Adipocyte (in vitro differentiated cells): ENCODE results near the gene CALM3.
A peak's percentile ranks its signal among the peaks of the same experiment; 100 is the strongest.

Experiments used
- DNase-seq: peaks from one replicate; pipeline ENCODE4 v3.0.0-alpha.2; 2015; ENCODE audit warnings: low read depth
- H3K27me3 ChIP-seq: replicated peaks from 2 replicates; pipeline ENCODE4 v1.7.0; 2013; ENCODE audit warnings: mild to moderate bottlenecking, low read length, moderate library complexity; ENCODE audit not compliant: control insufficient read depth, insufficient read depth
- H3K36me3 ChIP-seq: 2 replicates; pipeline ENCODE4 v1.7.0; 2013; ENCODE audit warnings: low read length, mild to moderate bottlenecking, moderate library complexity; ENCODE audit not compliant: control insufficient read depth, insufficient read depth, severe bottlenecking
- H3K4me1 ChIP-seq: 2 replicates; pipeline ENCODE4 v1.7.0; 2013; ENCODE audit warnings: mild to moderate bottlenecking, low read length, moderate library complexity; ENCODE audit not compliant: control insufficient read depth, insufficient read depth
- H3K4me3 ChIP-seq: 2 replicates; pipeline ENCODE4 v1.7.0; 2013; ENCODE audit warnings: mild to moderate bottlenecking, low read length, moderate library complexity
- H3K9ac ChIP-seq: 2 replicates; pipeline ENCODE4 v1.7.0; 2013; ENCODE audit warnings: mild to moderate bottlenecking, low read length, moderate library complexity
- H3K9me3 ChIP-seq: 2 replicates; pipeline ENCODE4 v1.7.0; 2013; ENCODE audit warnings: mild to moderate bottlenecking, low read length, moderate library complexity; ENCODE audit not compliant: control insufficient read depth

Gene CALM3

GRCh38 chr19:46630586-46631205, 29.6 kb downstream of the CALM3 start:
- Histone ChIP-seq H3K4me1 (peaks cover 20% of the 10 kb centered on the region), H3K27me3 (peaks cover 8% of the 10 kb centered on the region), H3K36me3 (no peaks in the 10 kb centered on the region), H3K9ac (no peak overlapping the region), H3K4me3 (no peak overlapping the region), H3K9me3 (no peaks in the 10 kb centered on the region)
- no peak for DNase-seq

DNA sequence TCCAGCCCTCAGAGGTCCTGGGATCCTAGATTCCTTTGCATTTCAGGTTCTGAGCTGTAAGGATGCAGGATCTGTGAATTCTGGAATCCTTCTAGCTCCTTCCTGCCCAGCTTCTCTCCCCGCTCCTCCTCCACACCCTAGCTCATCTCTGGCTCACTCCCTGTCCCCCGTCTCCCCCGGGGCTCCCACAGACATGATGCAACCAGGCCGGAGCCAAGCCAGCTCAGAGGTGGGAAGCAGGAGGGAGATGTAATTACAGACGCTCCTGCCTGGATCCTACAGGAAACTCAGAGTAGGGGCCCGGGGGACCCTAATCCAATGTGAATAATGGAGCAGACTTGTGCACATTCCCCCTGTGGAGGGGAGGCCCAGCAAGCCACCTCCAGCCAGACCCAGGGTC, 30.4 kb downstream of the CALM3 start:
- DNase-seq: peak; percentile 63
- H3K36me3 ChIP-seq: no peaks in the 10 kb centered on the region

GRCh38 chr19:46633130-46633529, 32.0 kb downstream of the CALM3 start:
- no peaks in the 10 kb centered on the region for H3K9me3 ChIP-seq
- DNase-seq: no peak
- peaks cover 8% of the 10 kb centered on the region for H3K27me3 ChIP-seq
- H3K4me3 ChIP-seq: no peak overlapping the region
- no peaks in the 10 kb centered on the region for H3K36me3 ChIP-seq
- no peak overlapping the region for H3K9ac ChIP-seq
- H3K4me1 ChIP-seq: peaks cover 15% of the 10 kb centered on the region

More for the DNA sequence above, 30.4 kb downstream of the CALM3 start:
- Histone ChIP-seq H3K4me3 (no peak overlapping the region), H3K4me1 (peaks cover 15% of the 10 kb centered on the region), H3K9me3 (no peaks in the 10 kb centered on the region), H3K27me3 (peaks cover 8% of the 10 kb centered on the region), H3K9ac (no peak overlapping the region)

DNA sequence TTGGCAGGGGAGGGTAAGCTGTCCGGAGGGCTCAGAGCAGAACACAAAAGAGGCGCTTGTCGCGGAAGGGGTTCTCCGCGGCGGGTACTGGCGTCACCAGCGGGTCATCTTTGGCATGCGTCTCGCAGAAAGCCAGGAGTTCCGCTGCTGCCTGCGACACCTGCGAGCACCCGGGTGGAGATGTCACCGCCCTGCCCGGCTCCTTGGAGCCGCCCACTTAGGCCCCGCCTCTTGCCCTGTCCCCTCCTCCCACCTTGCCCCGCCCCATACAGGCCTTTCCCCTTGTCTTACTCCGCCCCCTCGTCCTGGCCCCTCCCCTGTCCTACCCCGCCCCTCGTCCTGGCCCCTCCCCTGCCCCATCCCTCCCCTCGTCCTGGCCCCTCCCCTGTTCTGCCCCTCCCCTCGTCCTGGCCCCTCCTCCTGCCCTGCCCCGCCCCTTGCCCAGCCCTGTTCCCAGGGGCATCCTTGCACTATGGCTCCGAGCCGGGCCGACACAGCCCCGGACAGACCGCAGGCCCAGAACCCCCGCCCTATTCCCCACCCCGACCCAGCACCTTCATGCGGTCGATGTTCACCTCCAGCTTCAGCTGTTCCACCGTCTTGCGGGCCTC, 33.0 kb downstream of the CALM3 start:
- H3K36me3 ChIP-seq: no peaks in the 10 kb centered on the region
- H3K27me3 ChIP-seq: peaks cover 8% of the 10 kb centered on the region
- no peak overlapping the region for H3K9ac ChIP-seq
- H3K9me3 ChIP-seq: no peaks in the 10 kb centered on the region
- H3K4me1 ChIP-seq: peaks cover 18% of the 10 kb centered on the region
- peak; percentile 78 for DNase-seq
- H3K4me3 ChIP-seq: peak overlapping the region; percentile 35

GRCh38 chr19:46634656-46635218, 33.6 kb downstream of the CALM3 start:
- Histone ChIP-seq H3K36me3 (no peaks in the 10 kb centered on the region), H3K27me3 (peaks cover 8% of the 10 kb centered on the region), H3K4me1 (peaks cover 24% of the 10 kb centered on the region), H3K9me3 (no peaks in the 10 kb centered on the region), H3K4me3 (no peak overlapping the region), H3K9ac (no peak overlapping the region)
- no peak for DNase-seq

DNA sequence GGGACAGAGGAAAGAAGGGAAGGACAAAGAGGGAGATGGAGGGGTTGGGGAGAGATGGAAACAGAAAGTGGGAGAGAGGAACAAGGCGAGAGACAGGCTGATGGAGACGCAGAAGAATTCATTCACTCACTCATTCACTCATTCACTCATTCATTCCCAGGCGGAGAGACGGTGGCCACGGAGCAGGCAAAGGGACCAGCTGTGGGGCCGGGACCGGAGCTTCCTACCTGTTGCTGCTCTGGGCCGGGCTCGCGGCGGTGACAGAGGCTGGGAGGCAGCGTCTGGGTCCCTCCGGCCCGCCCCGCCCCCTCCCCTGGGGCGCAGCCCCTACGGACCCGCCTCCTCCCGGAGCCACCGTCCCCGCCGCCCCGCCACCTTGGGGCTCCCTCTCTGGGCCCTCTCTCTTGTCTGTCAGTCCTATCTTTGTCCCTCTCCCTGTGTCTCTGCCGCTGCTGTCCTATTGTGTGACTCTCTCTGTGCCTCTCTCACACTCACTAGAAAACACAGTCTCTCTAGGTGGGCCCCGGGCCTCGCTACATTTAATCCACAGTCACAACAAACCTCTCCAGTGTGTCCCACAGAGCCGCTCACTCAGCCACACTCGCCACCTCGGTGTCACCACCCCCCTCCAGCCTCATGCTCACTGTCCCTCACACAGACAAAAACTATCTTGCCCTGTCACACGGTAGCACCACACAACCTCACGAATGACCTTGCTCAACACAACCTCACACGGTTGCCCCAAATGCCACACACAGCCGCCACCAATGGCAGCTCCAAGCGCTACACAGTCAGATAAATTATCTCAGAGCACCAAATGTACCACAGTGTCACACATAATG, 35.0 kb downstream of the CALM3 start, which contains the start of gene GNG8:
Gene GNG8 (minus strand): TSS at position 283 of the 842 bp plus-strand sequence. CDS start 1,520 bp downstream, outside the sequence.
- Histone ChIP-seq H3K4me1 (peaks cover 19% of the 10 kb centered on the region), H3K36me3 (no peaks in the 10 kb centered on the region), H3K27me3 (peaks cover 8% of the 10 kb centered on the region), H3K9me3 (no peaks in the 10 kb centered on the region), H3K4me3 (no peak within 1 kb of the TSS), H3K9ac (no peak within 1 kb of the TSS)
- DNase-seq: no peak

DNA sequence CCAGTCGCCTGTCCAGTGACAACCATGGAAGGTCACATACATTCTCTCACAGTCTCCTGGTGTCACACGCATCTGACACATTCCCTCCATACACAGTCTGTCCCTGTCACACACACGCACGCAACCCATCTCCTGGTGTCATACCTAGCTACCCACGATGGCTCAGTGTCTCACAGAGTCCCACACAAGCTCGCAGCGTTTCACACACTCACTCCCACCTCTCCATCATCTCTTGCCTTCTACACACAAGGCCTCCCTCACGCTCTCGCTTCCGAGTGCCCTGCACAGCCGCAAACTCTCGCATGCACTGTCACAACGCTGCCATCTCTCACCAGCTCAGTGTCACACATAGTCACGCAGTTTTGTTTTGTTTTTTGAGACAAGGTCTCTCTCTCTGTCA, 36.1 kb downstream of the CALM3 start:
- peaks cover 8% of the 10 kb centered on the region for H3K27me3 ChIP-seq
- H3K4me3 ChIP-seq: no peak overlapping the region
- DNase-seq: no peak
- no peak overlapping the region for H3K9ac ChIP-seq
- no peaks in the 10 kb centered on the region for H3K36me3 ChIP-seq
- no peaks in the 10 kb centered on the region for H3K9me3 ChIP-seq
- H3K4me1 ChIP-seq: peaks cover 12% of the 10 kb centered on the region

DNA sequence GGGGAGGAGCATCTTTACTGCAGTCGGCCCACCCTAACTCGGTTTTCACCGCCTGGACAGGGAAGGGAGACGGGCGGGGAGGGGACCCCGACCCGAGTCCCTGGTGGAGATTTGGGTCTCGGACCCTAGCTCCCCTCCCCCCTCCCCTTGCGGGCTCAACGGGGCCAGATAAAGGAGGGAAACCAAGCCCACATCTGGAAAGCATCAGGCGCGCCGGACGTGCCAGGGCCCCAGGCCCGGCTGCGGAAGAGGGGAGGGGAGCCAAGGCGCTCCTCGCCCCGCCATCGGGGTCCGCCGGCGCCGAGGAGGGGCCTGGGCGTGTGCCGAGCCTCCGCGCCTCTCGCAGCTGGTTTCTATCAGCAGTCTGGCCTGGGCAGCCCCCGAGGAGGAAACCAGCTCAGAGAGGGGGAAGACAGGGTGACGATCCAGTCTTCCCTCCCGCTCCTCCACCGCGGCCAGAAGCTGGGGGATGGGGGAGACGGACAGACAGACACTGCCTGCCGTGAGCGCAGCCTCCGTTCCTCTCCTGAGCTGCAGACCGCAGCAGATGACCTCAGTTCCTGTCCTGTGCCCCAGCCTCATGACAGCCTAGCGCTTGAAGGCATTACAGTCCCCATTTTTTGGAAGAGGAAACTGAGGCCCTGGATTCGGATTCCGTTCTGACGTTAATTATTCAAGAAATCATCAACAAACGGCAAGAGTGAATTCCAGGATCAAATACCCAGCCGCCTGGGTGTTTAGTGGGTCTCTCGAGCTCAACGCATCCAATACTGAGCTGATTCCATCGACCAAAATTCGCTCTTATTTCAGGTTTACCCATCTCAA, 38.4 kb downstream of the CALM3 start:
- no peaks in the 10 kb centered on the region for H3K9me3 ChIP-seq
- H3K4me1 ChIP-seq: peaks cover 12% of the 10 kb centered on the region
- H3K27me3 ChIP-seq: no peaks in the 10 kb centered on the region
- no peaks in the 10 kb centered on the region for H3K36me3 ChIP-seq
- peak overlapping the region; percentile 74 for H3K4me3 ChIP-seq
- DNase-seq: peak; percentile 73
- H3K9ac ChIP-seq: peak overlapping the region; percentile 74

- no peak for DNase-seq
- H3K27me3 ChIP-seq: no peaks in the 10 kb centered on the region
- H3K9ac ChIP-seq: no peak overlapping the region
These were observed 39.5 kb downstream of the CALM3 start for GRCh38 chr19:46640656-46641055.

GRCh38 chr19:46644720-46645119, 43.6 kb downstream of the CALM3 start:
- H3K36me3 ChIP-seq: no peaks in the 10 kb centered on the region
- peaks cover 3% of the 10 kb centered on the region for H3K4me1 ChIP-seq
- DNase-seq: no peak
- no peak overlapping the region for H3K9ac ChIP-seq
- no peak overlapping the region for H3K4me3 ChIP-seq
- H3K9me3 ChIP-seq: peaks cover 4% of the 10 kb centered on the region
- no peaks in the 10 kb centered on the region for H3K27me3 ChIP-seq

More at GRCh38 chr19:46640656-46641055, 39.5 kb downstream of the CALM3 start:
- no peaks in the 10 kb centered on the region for H3K9me3 ChIP-seq
- no peaks in the 10 kb centered on the region for H3K36me3 ChIP-seq
- peaks cover 12% of the 10 kb centered on the region for H3K4me1 ChIP-seq
- no peak overlapping the region for H3K4me3 ChIP-seq
